ENCODE measurements around the gene EIF3D. TPM values are rescaled to one million over a fixed set of nuclear protein-coding genes. Genes with fewer than 3 reads are reported as not detected.
"Not testable (repeated sequence)": the region's sequence is repeated elsewhere in the genome, so short reads cannot be mapped to it uniquely, and the experiment has no call there.

Gene EIF3D
- total and polyA plus RNA-seq, 3 donors from 2014 or later, result 150 to 176 (median 163) TPM

- Histone ChIP-seq H3K27ac (no peak overlapping the region), H3K36me3 (ENCODE audit: low read depth, missing control alignments) (no peaks in the 10 kb centered on the region), H3K9me3 (no peaks in the 10 kb centered on the region), H3K4me1 (no peaks in the 10 kb centered on the region), H3K4me3 (no peak overlapping the region), H3K27me3 (no peaks in the 10 kb centered on the region)
- TF ChIP-seq POLR2A (IDR thresholded peaks at IDR 0.05) (no peak), CTCF (IDR thresholded peaks at IDR 0.05) (no peak)
- DNase-seq, result no peak
- WGBS, 2 donors, result 45 to 46% methylated on average over 7 of the region's 7 CpGs
- intact Hi-C loops (cut with DNase I; ENCODE audit: low total_unique reads), result no loop called here
Measured at GRCh38 chr22:36538529-36538928, 9.6 kb upstream of the EIF3D start.

- TF ChIP-seq POLR2A (IDR thresholded peaks at IDR 0.05) (no peak), CTCF (IDR thresholded peaks at IDR 0.05) (no peak)
- no peaks in the 10 kb centered on the region for H3K4me1 ChIP-seq
- no peaks in the 10 kb centered on the region for H3K27me3 ChIP-seq
- H3K27ac ChIP-seq, result no peak overlapping the region
- no peaks in the 10 kb centered on the region for H3K9me3 ChIP-seq
- DNase-seq, result no peak
- intact Hi-C loops (cut with DNase I; ENCODE audit: low total_unique reads), result no loop called here
- no peak overlapping the region for H3K4me3 ChIP-seq
- H3K36me3 ChIP-seq (ENCODE audit: low read depth, missing control alignments), result no peaks in the 10 kb centered on the region
- 50 to 61% methylated on average over 6 to 7 of the region's 7 CpGs for WGBS, 2 donors
Measured at GRCh38 chr22:36536717-36537116, 7.8 kb upstream of the EIF3D start.

GRCh38 chr22:36533320-36533719 is 4.4 kb upstream of the EIF3D start:
- H3K27ac ChIP-seq; H3K36me3 ChIP-seq (ENCODE audit: low read depth, missing control alignments); H3K27me3 ChIP-seq; H3K9me3 ChIP-seq; intact Hi-C loops (cut with DNase I; ENCODE audit: low total_unique reads); DNase-seq; H3K4me3 ChIP-seq; H3K4me1 ChIP-seq: not testable (repeated sequence)
- WGBS, 2 donors, result 90 to 94% methylated on average over 4 of the region's 4 CpGs

- WGBS, 2 donors, result 71 to 98% methylated on average over 2 of the region's 2 CpGs
- no peaks in the 10 kb centered on the region for H3K27me3 ChIP-seq
- H3K27ac ChIP-seq, result no peak overlapping the region
- DNase-seq, result no peak
- intact Hi-C loops (cut with DNase I; ENCODE audit: low total_unique reads), result no loop called here
- H3K36me3 ChIP-seq (ENCODE audit: low read depth, missing control alignments), result no peaks in the 10 kb centered on the region
- no peak for TF ChIP-seq POLR2A (IDR thresholded peaks at IDR 0.05)
- no peak for TF ChIP-seq CTCF (IDR thresholded peaks at IDR 0.05)
- no peak overlapping the region for H3K4me3 ChIP-seq
- H3K4me1 ChIP-seq, result peaks cover 17% of the 10 kb centered on the region
- H3K9me3 ChIP-seq, result no peaks in the 10 kb centered on the region
Measured at GRCh38 chr22:36532466-36532865, 3.5 kb upstream of the EIF3D start.

GRCh38 chr22:36528341-36528740 is 625 bp downstream of the EIF3D start:
- Histone ChIP-seq H3K27ac (peak overlapping the region; percentile 85 to 86), H3K9me3 (no peaks in the 10 kb centered on the region), H3K36me3 (ENCODE audit: low read depth, missing control alignments) (no peaks in the 10 kb centered on the region), H3K4me1 (peaks cover 24% of the 10 kb centered on the region), H3K4me3 (peak overlapping the region; percentile 66 to 84), H3K27me3 (no peaks in the 10 kb centered on the region)
- TF ChIP-seq POLR2A (IDR thresholded peaks at IDR 0.05) (no peak), CTCF (IDR thresholded peaks at IDR 0.05) (no peak)
- intact Hi-C loops (cut with DNase I; ENCODE audit: low total_unique reads), result no loop called here
- WGBS, 2 donors, result 3 to 5% methylated on average over 8 of the region's 8 CpGs
- DNase-seq, result no peak
